HepG2 (cell line): ENCODE results near the gene DQX1. TPM values are rescaled to one million over a fixed set of nuclear protein-coding genes. Genes with fewer than 3 reads are reported as not detected.

ENCODE experiments used
- ATF5 ChIP-seq: sonication (generic); formaldehyde crosslinking; IDR thresholded peaks from 2 replicates; pipeline ENCODE4 v1.4.0; 2020; ENCODE audit warnings: mild to moderate bottlenecking, low read depth, missing genetic modification reagents
- CENPX ChIP-seq: sonication (generic); formaldehyde crosslinking; IDR thresholded peaks from 2 replicates; pipeline ENCODE4 v1.9.0; 2021; ENCODE audit warnings: mild to moderate bottlenecking, missing genetic modification reagents, moderate library complexity
- ETS1 ChIP-seq: sonication (generic); formaldehyde crosslinking; IDR thresholded peaks from 2 replicates; pipeline ENCODE4 v1.4.0; 2020; ENCODE audit warnings: missing genetic modification reagents
- HIC2 ChIP-seq: sonication (generic); formaldehyde crosslinking; IDR thresholded peaks from 2 replicates; pipeline ENCODE4 v1.9.0; 2022; ENCODE audit warnings: low read depth, missing genetic modification reagents
- HNRNPL ChIP-seq: fragments of 200-400 bp; formaldehyde crosslinking; IDR thresholded peaks from 2 replicates; pipeline ENCODE4 v1.6.1; 2017; ENCODE audit warnings: mild to moderate bottlenecking, low read depth, low read length
- KAT2B ChIP-seq: fragments of 150-350 bp; IDR thresholded peaks from 2 replicates; pipeline ENCODE4 v1.6.1; 2014; ENCODE audit warnings: low read depth, low read length, borderline replicate concordance
- MEIS2 ChIP-seq: sonication (generic); formaldehyde crosslinking; IDR thresholded peaks from 2 replicates; pipeline ENCODE4 v1.9.0; 2021; ENCODE audit warnings: mild to moderate bottlenecking, missing genetic modification reagents
- NFRKB ChIP-seq: fragments of 450-650 bp; IDR thresholded peaks from 2 replicates; pipeline ENCODE4 v1.6.1; 2017
- PHF21A ChIP-seq: sonication (generic); formaldehyde crosslinking; IDR thresholded peaks from 2 replicates; pipeline ENCODE4 v1.5.0; 2020; ENCODE audit warnings: mild to moderate bottlenecking, missing genetic modification reagents
- RFX1 ChIP-seq: fragments of 450-650 bp; IDR thresholded peaks from 2 replicates; pipeline ENCODE4 v1.6.1; 2017
- SIN3A ChIP-seq: IDR thresholded peaks from 2 replicates; pipeline ENCODE4 v1.6.1; 2011; ENCODE audit warnings: low read depth, mild to moderate bottlenecking, control low read depth, low read length, borderline replicate concordance
- SMARCC2 ChIP-seq: fragments of 450-650 bp; IDR thresholded peaks from 2 replicates; pipeline ENCODE4 v1.6.1; 2017; ENCODE audit warnings: antibody characterized with exemption, mild to moderate bottlenecking
- SNAPC5 ChIP-seq: sonication (generic); formaldehyde crosslinking; IDR thresholded peaks from 2 replicates; pipeline ENCODE4 v1.8.1; 2023; ENCODE audit warnings: mild to moderate bottlenecking, missing genetic modification reagents, borderline replicate concordance
- SOX5 ChIP-seq: IDR thresholded peaks from 2 replicates; pipeline ENCODE4 v1.6.1; 2016; ENCODE audit warnings: borderline replicate concordance
- TEAD3 ChIP-seq: optimal IDR thresholded peaks from 2 replicates; pipeline ENCODE3; 2016; ENCODE audit warnings: borderline replicate concordance
- THAP11 ChIP-seq: IDR thresholded peaks from 2 replicates; pipeline ENCODE4 v1.6.1; 2016; ENCODE audit warnings: missing biosample characterization, missing genetic modification reagents
- ZBTB20 ChIP-seq: sonication (generic); formaldehyde crosslinking; IDR thresholded peaks from 2 replicates; pipeline ENCODE4 v1.8.1; 2023; ENCODE audit warnings: missing genetic modification reagents, low read depth, mild to moderate bottlenecking, borderline replicate concordance
- ZBTB39 ChIP-seq: sonication (generic); formaldehyde crosslinking; IDR thresholded peaks from 2 replicates; pipeline ENCODE4 v1.5.0; 2020; ENCODE audit warnings: missing genetic modification reagents
- ZC3H4 ChIP-seq: sonication (generic); formaldehyde crosslinking; IDR thresholded peaks from 2 replicates; pipeline ENCODE4 v1.4.0; 2020; ENCODE audit warnings: missing genetic modification reagents, borderline replicate concordance
- ZFYVE20 ChIP-seq: sonication (generic); formaldehyde crosslinking; IDR thresholded peaks from 2 replicates; pipeline ENCODE4 v1.8.0; 2023; ENCODE audit warnings: low read depth, mild to moderate bottlenecking, moderate library complexity, missing genetic modification reagents, borderline replicate concordance
- ZNF205 ChIP-seq: IDR thresholded peaks from 2 replicates; pipeline ENCODE4 v1.6.1; 2018; ENCODE audit warnings: missing biosample characterization, missing genetic modification reagents
- ZNF501 ChIP-seq: sonication (generic); formaldehyde crosslinking; IDR thresholded peaks from 2 replicates; pipeline ENCODE4 v1.5.1; 2020; ENCODE audit warnings: mild to moderate bottlenecking, moderate library complexity, missing genetic modification reagents
- ZNF7 ChIP-seq: IDR thresholded peaks from 2 replicates; pipeline ENCODE4 v1.6.1; 2016; ENCODE audit warnings: missing biosample characterization, missing genetic modification reagents
- ZNF740 ChIP-seq: sonication (generic); formaldehyde crosslinking; IDR thresholded peaks from 2 replicates; pipeline ENCODE4 v1.4.0; 2020; ENCODE audit warnings: missing genetic modification reagents
- ZSCAN22 ChIP-seq: sonication (generic); formaldehyde crosslinking; IDR thresholded peaks from 2 replicates; pipeline ENCODE4 v1.4.0; 2020; ENCODE audit warnings: mild to moderate bottlenecking, missing genetic modification reagents
- ZSCAN25 ChIP-seq: sonication (generic); formaldehyde crosslinking; IDR thresholded peaks from 2 replicates; pipeline ENCODE4 v1.8.0; 2022; ENCODE audit warnings: mild to moderate bottlenecking, missing genetic modification reagents
- polyA plus RNA-seq, 8 experiments: library from polyadenylated mRNA; depleted of rRNA in 3 of 8; stranded (reverse) in 7 of 8; unstranded in 1 of 8; fragments of >200 nt; fragmentation: Illumina TruSeq in 4 of 8; extraction: Trizol in 4 of 8; gene quantifications; 2 replicates each; pipeline versions ENCODE4 v1.2.1 to v1.2.3, GENCODE V29; 2011 to 2016; ENCODE audit warnings: low read depth in 4 of 8, missing spikeins in 1 of 8, mixed read lengths in 1 of 8; ENCODE audit not compliant: insufficient read depth in 1 of 8
- total RNA-seq, 5 experiments: library from RNA; depleted of rRNA; stranded (reverse); fragments of >200 nt; fragmentation: Illumina TruSeq; extraction: Trizol; gene quantifications; 2 replicates each; pipeline ENCODE4 v1.2.3, GENCODE V29; 2016; ENCODE audit warnings: low read depth in 1 of 5

Gene DQX1
- total and polyA plus RNA-seq, 2 of the 13 experiments (the other 11 are each of a cell fraction or from before 2014, with no cell fraction given) = 27.6 to 89.8 TPM

GRCh38 chr2:74502147-74502719, 23.8 kb downstream of the DQX1 start (continued):
- no peak for TF ChIP-seq ZNF501 (CRISPR knock-in tag)
- TF ChIP-seq HIC2 (CRISPR knock-in tag) = no peak
- TF ChIP-seq HNRNPL = no peak
- peak; percentile 11; the same call in 1 of the 2 replicates for TF ChIP-seq ZNF7
- TF ChIP-seq ZNF740 = 0 out of 2 replicates have a peak, but pooled peaks have one; percentile 42
- TF ChIP-seq CENPX = no peak
- no peak for TF ChIP-seq KAT2B
- TF ChIP-seq TEAD3 = peak; percentile 74
- TF ChIP-seq RFX1 = no peak
- TF ChIP-seq ZFYVE20 = no peak; the same call in 1 of the 2 replicates
- TF ChIP-seq ZBTB39 (CRISPR knock-in tag) = no peak
- peak; percentile 78; the same call in 1 of the 2 replicates for TF ChIP-seq SIN3A
- TF ChIP-seq THAP11 (CRISPR knock-in tag) = peak; percentile 84
- peak; percentile 66; the same call in 1 of the 2 replicates for TF ChIP-seq ZBTB20 (CRISPR knock-in tag)
- peak; percentile 75; the same call in 1 of the 2 replicates for TF ChIP-seq SOX5 (CRISPR knock-in tag)
- no peak; the same call in 1 of the 2 replicates for TF ChIP-seq ZSCAN22 (CRISPR knock-in tag)
- TF ChIP-seq ZC3H4 = no peak
- TF ChIP-seq ETS1 (CRISPR knock-in tag) = no peak; the same call in 1 of the 2 replicates
- 0 out of 2 replicates have a peak, but pooled peaks have one; percentile 39 for TF ChIP-seq ZSCAN25 (CRISPR knock-in tag)
- no peak; the same call in 1 of the 2 replicates for TF ChIP-seq SMARCC2
- peak; percentile 80 for TF ChIP-seq PHF21A (CRISPR knock-in tag)
- TF ChIP-seq MEIS2 = no peak
- TF ChIP-seq ZNF205 (CRISPR knock-in tag) = no peak; the same call in 1 of the 2 replicates
- no peak for TF ChIP-seq NFRKB
- TF ChIP-seq SNAPC5 (CRISPR knock-in tag) = no peak
- TF ChIP-seq ATF5 (CRISPR knock-in tag) = no peak; the same call in 1 of the 2 replicates
